Suppressor macrophage (primary cell): Measurements from ENCODE around the gene COL20A1.
"Not testable (repeated sequence)": the region's sequence is repeated elsewhere in the genome, so short reads cannot be mapped to it uniquely, and the experiment has no call there.

Experiments used
- DNase-seq, 4 experiments: peaks; one replicate each; pipeline ENCODE4 v3.0.0-alpha.2; 2020 to 2022

Gene COL20A1

DNA sequence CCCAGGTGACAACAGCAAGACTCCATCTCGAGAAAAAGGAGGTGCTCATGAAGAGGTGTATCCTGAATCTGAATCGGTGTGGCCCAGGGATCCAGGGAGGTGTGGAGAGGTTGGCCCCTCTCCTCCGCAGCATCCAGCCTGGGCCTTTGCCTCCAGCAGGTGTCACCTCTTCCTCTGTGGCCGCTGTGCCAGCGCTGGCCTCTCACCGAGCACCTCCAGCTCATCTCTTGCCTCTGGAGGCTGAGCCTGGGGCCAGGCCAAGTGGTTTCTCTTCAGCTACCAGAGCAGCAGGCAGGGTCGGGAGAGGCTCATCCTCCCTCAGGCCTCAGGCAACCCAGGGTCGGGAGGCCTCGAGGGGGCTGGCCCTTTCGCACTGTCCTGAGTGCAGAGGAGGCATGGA, 1.2 kb upstream of the COL20A1 start:
- DNase-seq = no peak

GRCh38 chr20:63292292-63292701, 689 bp upstream of the COL20A1 start:
- DNase-seq = no peak

GRCh38 chr20:63293456-63293855, 470 bp downstream of the COL20A1 start:
- no peak for DNase-seq

GRCh38 chr20:63293871-63294535, 1.0 kb downstream of the COL20A1 start:
- DNase-seq = no peak

- no peak for DNase-seq
These were observed 1.5 kb downstream of the COL20A1 start for GRCh38 chr20:63294536-63294900.

- no peak for DNase-seq
These were observed 2.0 kb downstream of the COL20A1 start for GRCh38 chr20:63295018-63295417.

- DNase-seq = no peak
These were observed 2.4 kb downstream of the COL20A1 start for GRCh38 chr20:63295422-63295821.

GRCh38 chr20:63295846-63296245, 2.9 kb downstream of the COL20A1 start:
- no peak for DNase-seq

GRCh38 chr20:63296531-63297299, 3.7 kb downstream of the COL20A1 start:
- DNase-seq = no peak

DNA sequence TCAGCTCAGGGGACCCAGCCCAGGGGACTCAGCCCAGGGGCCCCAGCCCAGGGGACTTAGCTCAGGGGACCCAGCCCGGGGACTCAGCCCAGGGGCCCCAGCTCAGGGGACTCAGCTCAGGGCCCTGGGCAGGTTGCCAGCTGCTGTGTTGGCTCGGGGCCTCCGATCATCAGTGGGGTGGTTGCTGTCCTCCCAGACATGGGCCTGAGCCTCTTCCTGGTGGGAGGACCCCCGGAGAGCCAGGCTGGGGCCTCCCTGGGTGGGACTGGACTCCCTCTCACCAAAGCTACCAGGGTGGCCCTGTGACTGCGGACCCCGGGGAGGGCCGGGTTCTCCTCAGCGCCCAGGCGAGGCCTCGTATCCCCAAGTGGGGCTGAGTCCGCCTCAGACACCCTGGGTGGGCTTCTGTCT, 4.4 kb downstream of the COL20A1 start:
- DNase-seq = no peak

DNA sequence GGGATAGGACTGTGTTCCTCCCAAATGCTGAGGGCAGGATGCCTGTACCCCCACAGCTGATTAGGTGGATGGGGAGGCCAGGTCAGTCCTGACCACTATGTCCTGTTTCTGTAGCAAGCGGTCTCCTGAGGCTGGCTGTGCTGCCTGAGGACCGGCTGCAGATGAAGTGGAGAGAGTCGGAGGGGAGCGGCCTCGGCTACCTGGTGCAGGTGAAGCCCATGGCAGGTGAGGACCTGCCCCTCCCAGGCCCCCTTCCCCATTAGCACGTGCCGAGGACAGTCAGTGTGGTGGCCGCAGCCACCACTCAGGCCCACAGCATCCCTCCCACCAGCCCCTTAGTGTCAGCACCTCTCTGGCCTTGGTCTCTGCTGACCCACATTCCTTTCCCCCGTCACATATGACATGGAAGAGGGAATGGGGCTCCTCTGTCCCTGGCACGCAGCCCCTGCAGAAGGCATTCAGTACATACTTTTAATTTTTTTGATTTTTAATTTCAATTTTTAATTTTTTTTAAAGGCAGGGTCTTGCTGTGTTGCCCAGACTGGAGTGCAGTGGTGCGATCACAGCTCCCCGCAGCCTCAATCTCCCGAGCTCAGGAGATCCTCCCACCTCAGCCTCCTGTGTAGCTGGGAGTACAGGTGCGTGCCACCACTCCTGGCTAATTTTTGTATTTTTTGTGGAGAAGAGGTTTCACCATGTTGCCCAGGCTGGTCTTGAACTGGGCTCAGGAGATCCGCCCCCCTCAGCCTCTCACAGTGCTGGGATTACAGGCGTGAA, 5.0 kb downstream of the COL20A1 start:
- no peak for DNase-seq

- DNase-seq = no peak
These were observed 5.8 kb downstream of the COL20A1 start for GRCh38 chr20:63298731-63299312.

DNA sequence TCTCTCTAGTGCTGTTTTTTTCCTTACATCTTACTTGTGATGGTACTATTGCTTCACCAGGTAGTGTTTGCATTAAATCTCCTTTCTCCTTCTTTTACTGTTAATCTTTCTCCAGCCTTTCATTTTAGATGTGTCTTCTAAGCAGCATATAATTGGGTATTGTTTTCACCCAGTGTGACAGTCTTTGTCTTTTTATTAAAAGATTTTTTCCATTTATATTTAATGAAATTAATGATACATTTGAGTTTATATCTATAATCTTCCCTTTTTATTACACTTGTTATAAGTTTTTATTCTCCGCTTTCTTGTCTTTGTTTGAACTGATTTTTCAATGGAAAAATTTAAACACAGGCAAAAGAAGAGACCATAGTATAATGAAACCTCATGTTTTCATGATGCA, 8.7 kb downstream of the COL20A1 start:
- no peak for DNase-seq

DNA sequence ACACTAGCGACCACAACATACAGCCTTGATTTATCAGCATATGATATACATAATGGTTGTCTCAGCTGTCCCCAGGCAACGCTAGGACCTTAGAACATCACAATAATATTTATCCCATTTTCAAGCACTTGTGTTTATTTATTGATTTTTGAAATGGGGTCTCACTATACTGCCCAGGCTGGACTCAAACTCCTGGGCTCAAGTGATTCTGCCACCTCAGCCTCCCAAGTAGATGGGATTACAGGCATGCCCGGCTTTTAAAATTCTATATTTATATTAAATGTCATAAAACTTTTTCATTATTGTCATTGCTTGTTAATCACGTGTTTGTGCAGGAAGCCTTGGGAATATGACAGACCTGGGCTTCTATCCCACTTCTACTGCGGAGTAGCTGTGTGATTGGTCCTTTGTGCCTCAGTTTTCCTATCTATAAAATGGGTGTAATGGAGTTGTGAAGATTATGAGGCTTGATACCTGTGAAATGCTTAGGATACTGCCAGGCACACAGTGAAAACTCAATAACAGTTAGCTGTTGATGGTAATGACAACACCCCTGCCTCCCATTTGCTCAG, 10.2 kb downstream of the COL20A1 start:
- no peak for DNase-seq

DNA sequence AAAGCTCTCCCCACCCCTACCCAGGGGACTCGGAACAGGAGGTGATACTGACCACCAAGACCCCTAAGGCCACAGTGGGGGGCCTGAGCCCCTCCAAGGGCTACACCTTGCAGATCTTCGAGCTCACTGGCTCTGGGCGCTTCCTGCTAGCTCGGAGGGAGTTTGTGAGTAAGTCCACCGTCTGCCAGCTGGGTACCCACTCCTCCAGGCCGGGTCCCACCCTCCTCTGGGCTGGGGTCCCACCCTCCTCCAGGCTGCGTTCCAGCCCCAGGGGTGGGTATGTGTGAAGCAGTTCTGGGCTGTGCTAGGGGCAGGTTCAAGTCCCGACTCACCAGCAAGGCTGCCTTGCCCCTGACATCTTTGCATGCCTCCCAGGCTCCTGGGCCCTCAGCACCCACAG, 12.4 kb downstream of the COL20A1 start:
- no peak for DNase-seq

GRCh38 chr20:63305933-63306672, 13.1 kb downstream of the COL20A1 start:
- not testable (repeated sequence) for DNase-seq

DNA sequence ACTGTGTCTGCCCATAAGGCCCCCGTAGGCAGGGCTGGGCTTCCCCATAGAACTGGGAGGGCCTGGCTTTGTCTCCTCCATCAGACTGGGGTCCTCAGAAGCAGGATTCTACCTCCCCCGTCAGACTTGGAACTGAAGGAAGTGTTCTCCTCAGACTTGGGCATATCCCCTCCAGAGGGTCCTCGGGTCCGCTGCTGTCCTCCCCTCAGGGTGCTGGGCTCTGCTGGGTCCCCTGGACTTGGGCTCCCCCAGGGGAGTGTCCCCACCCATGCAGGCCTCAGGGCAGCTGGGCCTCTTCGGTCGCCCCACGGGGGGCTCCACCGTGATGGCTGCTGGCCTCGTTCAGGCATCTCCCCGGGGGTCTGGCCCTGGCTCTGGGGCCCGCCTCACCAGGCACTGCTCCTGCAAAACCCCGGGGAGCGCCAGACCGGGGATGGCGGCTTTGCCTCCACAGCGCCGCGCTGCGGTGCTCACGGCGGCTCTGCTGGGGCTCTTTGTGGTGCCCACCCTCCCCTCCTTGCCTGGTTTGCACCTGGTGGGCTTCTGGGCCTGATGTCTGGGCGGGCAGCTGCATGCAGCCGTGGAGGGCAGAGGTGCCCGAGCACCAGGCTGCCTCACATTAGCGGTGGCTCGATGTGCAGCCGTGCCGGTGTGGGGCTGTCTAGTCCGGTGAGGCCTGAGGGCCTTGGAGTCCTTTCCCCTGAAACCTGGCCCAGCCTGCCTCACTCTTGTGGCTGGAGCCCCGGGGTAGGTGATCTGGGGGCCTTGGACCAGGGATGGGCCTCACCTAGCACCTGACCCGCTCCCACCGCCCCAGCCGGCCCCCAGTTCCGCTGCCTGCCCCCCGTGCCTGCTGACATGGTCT, 13.9 kb downstream of the COL20A1 start:
- DNase-seq = no peak

DNA sequence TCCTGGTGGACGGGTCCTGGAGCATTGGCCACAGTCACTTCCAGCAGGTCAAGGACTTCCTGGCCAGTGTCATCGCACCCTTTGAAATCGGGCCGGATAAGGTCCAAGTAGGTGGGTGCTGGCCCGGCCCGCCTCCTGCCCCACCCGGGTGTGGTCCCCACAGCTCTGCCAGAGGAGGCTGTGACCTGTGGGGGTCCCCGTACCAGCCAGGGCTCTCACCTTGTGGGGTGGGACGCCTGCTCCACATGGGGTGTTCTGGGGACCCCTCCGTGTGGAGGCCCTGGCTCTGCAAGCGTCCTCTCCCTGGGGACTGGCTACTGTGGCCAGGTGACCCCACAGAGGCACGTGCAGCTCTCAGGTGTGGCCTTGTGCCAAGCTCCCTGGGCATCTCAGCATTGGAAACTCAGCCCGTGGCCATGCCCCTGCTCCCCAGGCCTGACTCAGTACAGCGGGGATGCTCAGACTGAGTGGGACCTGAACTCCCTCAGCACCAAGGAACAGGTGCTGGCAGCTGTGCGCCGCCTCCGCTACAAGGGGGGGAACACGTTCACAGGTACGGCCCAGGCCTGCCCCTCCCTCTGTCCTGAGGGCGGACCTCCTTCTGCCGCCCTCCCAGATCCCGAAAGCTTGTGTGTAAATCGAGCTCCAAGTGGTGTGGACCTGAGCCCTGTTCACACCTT, 14.7 kb downstream of the COL20A1 start:
- DNase-seq = no peak

DNA sequence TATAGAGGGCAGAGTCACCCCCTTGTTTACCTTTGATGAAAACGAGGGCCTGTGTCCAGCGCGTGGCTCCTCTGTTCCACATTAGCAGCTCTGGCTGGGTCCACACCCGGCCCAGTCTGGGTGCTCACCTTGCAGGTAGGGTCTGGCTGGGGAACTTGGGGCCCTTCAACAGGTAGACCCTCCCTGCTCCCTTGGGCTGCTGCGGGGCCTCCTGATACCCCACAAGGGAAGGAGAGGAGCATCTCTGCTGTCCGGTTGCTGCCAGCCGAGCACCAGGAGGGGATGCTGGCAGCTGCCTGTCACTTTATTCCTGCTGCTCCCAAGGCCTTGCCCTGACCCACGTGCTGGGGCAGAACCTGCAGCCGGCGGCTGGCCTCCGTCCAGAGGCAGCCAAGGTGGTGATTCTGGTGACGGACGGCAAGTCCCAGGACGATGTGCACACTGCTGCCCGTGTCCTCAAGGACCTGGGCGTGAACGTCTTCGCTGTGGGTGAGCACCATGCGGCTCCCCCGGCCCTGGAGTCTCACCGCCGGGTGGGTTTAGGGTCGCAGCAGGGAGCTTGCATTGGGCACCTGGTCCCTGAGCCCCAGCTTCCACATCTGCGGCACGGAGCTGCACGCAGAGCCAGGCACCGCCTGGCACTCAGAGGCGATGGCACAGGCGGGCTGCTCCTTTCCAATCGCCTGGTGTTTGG, 15.4 kb downstream of the COL20A1 start:
- no peak for DNase-seq
